DMS 273 (cell line): Measurements from ENCODE around the gene ADCY5.

ENCODE experiments used
- DNase-seq: peaks from one replicate; lab custom pipeline; 2025; ENCODE audit not compliant: unreplicated experiment; lab: John Stamatoyannopoulos, UW

ADCY5 gene

GRCh38 chr3:123389628-123389918 is 59.3 kb downstream of the ADCY5 start:
- no peak for DNase-seq

GRCh38 chr3:123388811-123389627 is 59.9 kb downstream of the ADCY5 start:
- DNase-seq: no peak

GRCh38 chr3:123388042-123388441 is 60.8 kb downstream of the ADCY5 start:
- no peak for DNase-seq

DNA sequence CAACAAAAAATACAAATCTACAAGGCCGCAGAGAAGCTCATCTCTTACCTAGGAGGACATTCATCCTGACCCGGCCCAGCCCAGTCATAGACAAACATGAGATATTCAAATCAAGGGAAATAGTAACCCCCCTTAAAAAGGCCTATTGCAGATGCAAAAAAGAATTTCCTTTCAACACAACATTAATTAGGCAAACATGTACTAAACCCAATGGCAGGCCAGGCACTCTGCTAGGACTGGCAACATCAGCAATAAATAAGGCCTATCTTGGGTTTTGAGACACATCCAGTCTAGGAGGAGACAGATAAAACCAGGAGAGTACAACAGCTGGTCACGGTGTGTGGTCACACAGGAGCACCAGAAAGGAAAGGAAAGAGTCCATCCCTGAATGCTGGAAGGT is 61.4 kb downstream of the ADCY5 start:
- no peak for DNase-seq

DNA sequence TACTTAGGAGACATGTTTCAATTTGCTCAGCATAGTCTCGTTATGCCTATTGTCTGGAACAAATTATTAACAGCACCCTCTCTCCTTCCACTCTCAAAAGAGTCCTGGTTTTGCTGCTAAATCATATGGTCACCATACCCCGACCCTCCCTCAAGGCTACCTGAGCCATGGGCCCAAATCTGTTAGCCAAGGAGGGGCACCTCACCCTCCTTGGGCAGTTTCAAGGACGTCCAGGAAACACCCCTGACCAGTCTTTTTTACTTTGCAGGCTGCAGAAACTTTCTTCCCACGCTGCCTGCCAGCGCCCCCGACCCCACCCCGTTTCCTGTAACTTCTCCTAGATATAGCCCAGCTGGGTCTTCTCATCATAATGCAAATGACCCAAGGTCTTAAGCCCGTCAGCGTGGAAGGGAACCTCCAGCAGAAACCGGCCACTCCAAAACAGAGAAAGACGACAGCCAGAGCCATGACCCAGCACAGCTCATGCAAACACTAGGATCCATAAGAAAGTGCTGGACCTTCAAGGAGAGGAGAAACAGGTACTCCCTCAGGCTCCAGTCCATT is 62.3 kb downstream of the ADCY5 start:
- no peak for DNase-seq

GRCh38 chr3:123385981-123386380 is 62.9 kb downstream of the ADCY5 start:
- peak; percentile 64 for DNase-seq

DNA sequence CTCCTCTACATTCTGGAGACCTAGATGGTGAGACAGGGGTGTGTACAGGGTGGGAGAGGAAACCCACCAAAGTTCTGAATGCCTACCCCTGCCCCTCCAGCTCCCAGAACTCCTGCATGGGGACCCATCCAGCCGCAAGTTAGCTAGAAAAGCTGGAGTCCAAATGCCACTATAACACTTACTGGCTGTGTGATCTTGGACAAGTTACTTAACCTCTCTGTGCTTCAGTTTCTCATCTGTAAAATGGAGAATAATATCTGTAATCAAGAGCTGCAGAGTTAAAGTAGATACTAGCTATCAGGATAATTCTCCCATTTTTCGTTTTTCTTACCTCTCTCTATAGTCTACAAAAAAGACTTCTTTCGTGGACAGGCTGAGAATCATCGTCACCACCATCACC is 63.4 kb downstream of the ADCY5 start:
- no peak for DNase-seq

GRCh38 chr3:123385001-123385401 is 63.9 kb downstream of the ADCY5 start:
- DNase-seq: peak; percentile 90

- peak; percentile 44 for DNase-seq
Measured at GRCh38 chr3:123384256-123384655, 64.6 kb downstream of the ADCY5 start.

- DNase-seq: peak; percentile 86
Measured at GRCh38 chr3:123383091-123384053, 65.5 kb downstream of the ADCY5 start.

GRCh38 chr3:123380261-123380660 is 68.6 kb downstream of the ADCY5 start:
- no peak for DNase-seq

GRCh38 chr3:123379041-123379830 is 69.7 kb downstream of the ADCY5 start:
- no peak for DNase-seq

DNA sequence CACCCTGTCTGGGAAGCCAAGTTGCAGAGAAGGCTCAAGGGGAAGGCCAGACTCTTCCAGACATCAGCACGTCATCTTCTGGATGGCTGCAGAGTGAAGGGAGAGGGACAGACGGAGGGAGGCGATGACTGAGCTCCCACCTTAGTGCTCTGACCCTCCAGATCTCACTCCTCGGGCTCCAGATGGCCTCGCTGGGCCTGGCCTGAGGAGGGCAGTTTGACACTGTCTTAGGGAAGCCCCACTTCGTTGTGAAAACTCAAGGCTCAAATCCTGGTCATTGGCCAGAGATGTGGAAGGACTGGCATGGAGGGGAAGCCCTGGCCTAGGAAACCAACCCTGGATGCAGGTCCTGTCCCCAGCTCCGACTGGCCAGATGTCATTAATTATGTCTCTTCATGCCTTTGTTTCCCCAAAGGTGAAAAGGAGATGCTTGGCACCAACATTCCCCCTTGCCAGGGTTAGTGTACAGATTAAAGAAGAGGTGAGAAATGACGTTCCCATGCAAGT is 70.4 kb downstream of the ADCY5 start:
- DNase-seq: no peak

- no peak for DNase-seq
Measured at GRCh38 chr3:123377243-123377740, 71.6 kb downstream of the ADCY5 start.

DNA sequence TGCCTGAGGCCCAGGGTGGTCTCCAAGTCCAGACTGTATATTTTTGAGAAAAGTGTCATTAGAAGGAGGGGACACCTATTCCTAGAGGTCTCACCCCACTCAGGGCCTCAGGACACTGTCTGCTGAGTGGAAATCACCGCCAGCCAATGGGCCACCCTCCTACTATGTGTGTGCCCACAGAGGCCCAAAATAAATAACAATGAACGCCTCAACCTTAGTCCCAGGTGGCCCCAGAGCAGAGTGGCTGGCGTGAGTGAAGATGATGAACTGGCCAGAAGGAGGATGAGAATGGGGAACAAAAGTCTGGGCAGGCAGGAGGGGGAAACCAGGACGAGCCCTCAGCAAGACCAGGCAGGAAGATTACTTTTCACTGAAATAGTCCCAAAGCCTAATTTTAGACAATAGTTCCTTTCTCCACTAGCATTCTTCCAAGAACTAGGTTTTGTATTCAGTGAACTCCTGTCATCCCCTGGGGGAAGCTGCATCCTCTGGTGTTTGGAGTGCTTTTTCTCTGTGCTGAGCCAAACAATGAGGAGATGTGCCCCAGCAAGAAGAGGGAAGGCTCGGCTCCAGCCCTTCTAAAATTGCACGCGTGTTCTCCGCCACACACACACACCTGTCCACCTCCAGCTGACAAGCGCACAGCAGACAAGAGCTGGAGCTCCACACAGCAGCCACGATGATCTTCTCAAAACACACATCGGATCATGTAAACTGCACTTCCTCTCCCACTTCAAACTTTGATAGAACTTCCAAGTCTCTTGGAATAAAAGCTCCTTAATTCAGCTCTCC is 72.2 kb downstream of the ADCY5 start:
- no peak for DNase-seq

GRCh38 chr3:123375014-123375940 is 73.6 kb downstream of the ADCY5 start:
- DNase-seq: peak; percentile 73

DNA sequence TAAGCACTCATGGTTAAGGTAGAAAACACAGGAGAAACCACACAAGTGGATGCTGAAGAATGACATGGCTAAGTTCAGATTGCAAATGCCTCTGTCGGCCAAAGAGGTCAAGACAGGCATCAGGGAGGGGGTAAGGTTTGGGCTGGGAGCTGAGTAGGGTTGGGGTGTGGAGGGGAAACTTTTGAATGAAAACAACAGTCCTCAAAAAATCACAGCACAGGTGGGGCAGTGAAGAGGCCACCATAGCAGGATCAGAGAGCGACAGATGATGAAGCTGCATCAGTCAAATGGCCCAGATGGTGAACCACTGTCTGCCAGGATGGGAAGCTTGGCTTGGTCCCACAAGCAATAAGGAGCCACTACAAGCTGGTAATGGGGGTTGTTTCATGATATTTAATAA is 74.9 kb downstream of the ADCY5 start:
- peak; percentile 91 for DNase-seq

GRCh38 chr3:123373474-123373987 is 75.4 kb downstream of the ADCY5 start:
- peak; percentile 77 for DNase-seq
